Measurements from ENCODE around the gene KCNJ6. TPM values are rescaled to one million over a fixed set of nuclear protein-coding genes. Genes with fewer than 3 reads are reported as not detected.

The KCNJ6 gene
- total and polyA plus RNA-seq, 10 of the 15 experiments (the other 5 are each of a cell fraction or from before 2014, with no cell fraction given), result 0.03 to 0.07 (median 0.04) TPM; not detected in 7

- Histone ChIP-seq H3K79me2 (ENCODE audit: control insufficient read depth, insufficient read depth, low read length) (no peaks in the 10 kb centered on the region), H3K27ac (ENCODE audit: control insufficient read depth, insufficient read depth) (no peak overlapping the region), H3K4me2 (ENCODE audit: control insufficient read depth, insufficient read depth) (no peak overlapping the region), H3K36me3 (ENCODE audit: control insufficient read depth in 2 of 2, insufficient read depth in 2 of 2, low read length in 1 of 2) (no peaks in the 10 kb centered on the region), H3K4me1 (ENCODE audit: control insufficient read depth, insufficient read depth, low read length) (no peaks in the 10 kb centered on the region), H3K4me3 (no peak overlapping the region), H4K20me1 (ENCODE audit: control insufficient read depth, insufficient read depth) (no peaks in the 10 kb centered on the region), H3K27me3 (replicated peaks in 1 of 2; ENCODE audit: control insufficient read depth in 2 of 2, insufficient read depth in 2 of 2, low read length in 1 of 2) (no peaks in the 10 kb centered on the region), H3K9ac (ENCODE audit: control insufficient read depth, insufficient read depth, low read length) (no peak overlapping the region), H3K9me3 (replicated peaks; ENCODE audit: control insufficient read depth, insufficient read depth, low read length) (no peaks in the 10 kb centered on the region; the same call in 2 of the 3 replicates), H2AFZ (ENCODE audit: control insufficient read depth, low read depth, low read length) (no peak overlapping the region)
- DNase-seq (ENCODE audit: low read depth, low spot score) (no peak), FAIRE-seq (no peak), ATAC-seq (no peak)
- ChIA-PET CTCF (no interaction called here), SMC1A (ENCODE audit: uncharacterized antibody, unreplicated experiment) (no interaction called here), POLR2A (no interaction called here), RAD21 (ENCODE audit: unreplicated experiment) (no interaction called here)
- 64% methylated on average over 5 of the region's 5 CpGs for WGBS (ENCODE audit: insufficient coverage, insufficient replicate concordance, low lambda C conversion rate, missing lambda C conversion rate)
- no peak for TF ChIP-seq POLR2AphosphoS5 (IDR thresholded peaks at IDR 0.05; ENCODE audit: low read length)
- BruUV-seq (replicated peaks), result no TSS peak
- intact Hi-C loops (cut with micrococcal nuclease; ENCODE audit: unreplicated experiment), result no loop called here
- in situ Hi-C loops (cut with MboI), result no loop called here
Observed at GRCh38 chr21:37593015-37593414, 323.2 kb downstream of the KCNJ6 start.

GRCh38 chr21:37592496-37592895 lies 323.8 kb downstream of the KCNJ6 start:
- intact Hi-C loops (cut with micrococcal nuclease; ENCODE audit: unreplicated experiment), result no loop called here
- no peaks in the 10 kb centered on the region for H4K20me1 ChIP-seq (ENCODE audit: control insufficient read depth, insufficient read depth)
- SMC1A ChIA-PET (ENCODE audit: uncharacterized antibody, unreplicated experiment), result no interaction called here
- no peak for TF ChIP-seq STAT3 (IDR thresholded peaks at IDR 0.05; ENCODE audit: low read depth, low read length)
- no peak for TF ChIP-seq TBL1XR1 (IDR thresholded peaks at IDR 0.05; ENCODE audit: low read depth, low read length)
- no peak for TF ChIP-seq REST (IDR thresholded peaks at IDR 0.05; ENCODE audit: low read depth, low read length)
- no peak for TF ChIP-seq YBX1 (IDR thresholded peaks at IDR 0.05)
- TF ChIP-seq CBFB (IDR thresholded peaks at IDR 0.05; ENCODE audit: low read depth), result no peak
- TF ChIP-seq NR2F1 (conservative IDR thresholded peaks at IDR 0.05), result no peak
- no peak for TF ChIP-seq POLR2A (IDR thresholded peaks at IDR 0.05; ENCODE audit: low read depth, low read length)
- TF ChIP-seq BHLHE40 (IDR thresholded peaks at IDR 0.05; ENCODE audit: borderline replicate concordance in 1 of 2, low read depth in 2 of 2, low read length in 1 of 2), result no peak
- TF ChIP-seq MTA3 (IDR thresholded peaks at IDR 0.05; ENCODE audit: borderline replicate concordance, low read length), result no peak
- no peak for TF ChIP-seq ZBTB33 (IDR thresholded peaks at IDR 0.05)
- TF ChIP-seq SP1 (IDR thresholded peaks at IDR 0.05; ENCODE audit: low read depth, low read length), result no peak
- TF ChIP-seq ASH2L (IDR thresholded peaks at IDR 0.05; ENCODE audit: borderline replicate concordance, low read depth), result no peak
- no peak for TF ChIP-seq MYC (IDR thresholded peaks at IDR 0.05; ENCODE audit: insufficient read depth, insufficient read length, insufficient replicate concordance, low read length, severe bottlenecking)
- TF ChIP-seq DPF2 (IDR thresholded peaks at IDR 0.05), result no peak
- TF ChIP-seq SMAD5 (IDR thresholded peaks at IDR 0.05; ENCODE audit: low read depth), result no peak

More at GRCh38 chr21:37592496-37592895, 323.8 kb downstream of the KCNJ6 start:
- FAIRE-seq (no peak), DNase-seq (ENCODE audit: low read depth, low spot score) (no peak), ATAC-seq (no peak)
- no peaks in the 10 kb centered on the region for H3K36me3 ChIP-seq (ENCODE audit: control insufficient read depth in 2 of 2, insufficient read depth in 2 of 2, low read length in 1 of 2)
- ChIA-PET RAD21 (ENCODE audit: unreplicated experiment) (no interaction called here), CTCF (no interaction called here), POLR2A (no interaction called here)
- H3K4me2 ChIP-seq (ENCODE audit: control insufficient read depth, insufficient read depth), result no peak overlapping the region
- H3K4me3 ChIP-seq, result no peak overlapping the region
- no TSS peak for BruUV-seq (replicated peaks)
- no peaks in the 10 kb centered on the region for H3K79me2 ChIP-seq (ENCODE audit: control insufficient read depth, insufficient read depth, low read length)
- H2AFZ ChIP-seq (ENCODE audit: control insufficient read depth, low read depth, low read length), result no peak overlapping the region
- in situ Hi-C loops (cut with MboI), result no loop called here
- H3K27me3 ChIP-seq (replicated peaks in 1 of 2; ENCODE audit: control insufficient read depth in 2 of 2, insufficient read depth in 2 of 2, low read length in 1 of 2), result no peaks in the 10 kb centered on the region
- 34% methylated on average over 4 of the region's 4 CpGs for WGBS (ENCODE audit: insufficient coverage, insufficient replicate concordance, low lambda C conversion rate, missing lambda C conversion rate)
- no peak overlapping the region for H3K27ac ChIP-seq (ENCODE audit: control insufficient read depth, insufficient read depth)
- no peaks in the 10 kb centered on the region for H3K4me1 ChIP-seq (ENCODE audit: control insufficient read depth, insufficient read depth, low read length)
- no peaks in the 10 kb centered on the region; the same call in 2 of the 3 replicates for H3K9me3 ChIP-seq (replicated peaks; ENCODE audit: control insufficient read depth, insufficient read depth, low read length)
- no peak overlapping the region for H3K9ac ChIP-seq (ENCODE audit: control insufficient read depth, insufficient read depth, low read length)

All from GM12878 (cell line).